NCI-H2081 (cell line): Measurements from ENCODE around the gene CCL19.

Source experiments
- DNase-seq, 2 experiments: peaks; one replicate each; lab custom pipeline; 2025; lab: John Stamatoyannopoulos, UW

The CCL19 gene

DNA sequence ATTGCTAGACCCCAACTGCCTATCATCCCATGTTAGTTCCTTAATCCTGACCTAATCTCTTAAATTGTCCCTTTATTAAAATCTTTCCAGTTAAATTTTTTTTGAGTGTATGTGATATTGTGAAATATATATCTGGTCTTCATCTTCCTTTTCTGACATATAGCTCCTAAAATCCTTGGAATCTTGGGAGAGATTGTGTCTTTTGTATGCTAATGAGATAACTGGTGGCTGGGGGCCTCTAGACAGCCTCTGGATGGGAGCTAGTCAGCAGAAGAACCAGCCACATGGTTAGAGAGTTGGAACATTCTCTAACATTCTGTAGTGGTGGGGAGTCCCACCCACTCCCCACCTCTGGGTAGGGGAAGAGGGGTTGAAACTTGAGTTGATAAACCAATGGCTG lies 3.7 kb upstream of the CCL19 start:
- no peak for DNase-seq

DNA sequence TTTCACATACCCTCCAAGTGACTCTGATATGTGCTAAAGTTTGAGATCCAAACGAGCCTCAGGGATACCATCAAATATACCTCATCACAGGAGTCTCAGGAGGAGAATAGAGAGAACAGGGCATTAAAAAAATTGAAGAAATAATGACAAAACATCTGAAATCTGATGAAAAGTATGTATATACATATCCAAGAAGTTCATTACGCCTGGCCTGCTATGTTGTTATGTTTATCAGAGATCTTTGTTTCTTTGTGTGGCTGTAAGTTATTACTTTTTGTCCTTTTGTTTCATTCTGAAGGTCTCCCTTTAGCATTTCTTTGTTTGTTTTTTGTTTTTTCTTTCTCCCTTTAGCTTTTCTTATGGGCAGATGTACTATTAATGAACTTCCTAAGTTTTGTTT lies 2.5 kb upstream of the CCL19 start:
- no peak for DNase-seq

DNA sequence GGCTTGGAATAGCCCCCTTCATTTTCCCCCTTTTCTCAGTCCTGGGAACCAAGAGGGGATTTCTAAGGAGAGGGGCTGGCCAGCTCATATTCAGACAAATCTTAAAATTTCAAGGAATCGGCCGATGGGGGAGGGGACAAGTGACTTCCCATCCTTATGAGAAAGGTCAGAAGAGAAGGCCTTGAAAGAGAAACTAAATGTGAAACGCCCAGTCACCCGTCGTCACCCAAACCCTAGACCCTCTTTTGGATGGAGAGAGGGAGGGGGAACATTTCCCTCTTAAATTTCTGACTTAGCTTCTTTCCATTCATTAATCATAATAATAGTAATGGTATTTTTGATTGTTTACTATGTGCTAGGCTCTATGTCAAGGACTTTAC lies 850 bp upstream of the CCL19 start:
- no peak for DNase-seq

DNA sequence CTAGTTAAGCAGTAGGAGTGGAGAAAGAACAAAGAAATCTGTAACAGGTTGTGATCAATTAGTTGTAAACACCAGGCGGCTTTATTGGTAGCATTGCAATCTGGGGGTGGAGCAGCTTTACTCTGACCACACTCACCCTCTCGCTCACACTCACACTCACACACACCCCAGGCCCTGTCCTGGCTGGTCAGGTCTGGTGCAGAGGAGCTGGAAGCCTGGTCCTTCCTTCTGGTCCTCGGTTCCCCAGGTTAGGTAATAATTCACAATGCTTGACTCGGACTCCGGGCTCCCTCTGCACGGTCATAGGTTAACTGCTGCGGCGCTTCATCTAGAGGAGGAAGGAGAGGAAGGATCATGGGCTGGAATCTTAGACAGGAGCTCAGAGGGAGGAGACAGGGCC lies 1.6 kb downstream of the CCL19 start:
- DNase-seq: no peak

DNA sequence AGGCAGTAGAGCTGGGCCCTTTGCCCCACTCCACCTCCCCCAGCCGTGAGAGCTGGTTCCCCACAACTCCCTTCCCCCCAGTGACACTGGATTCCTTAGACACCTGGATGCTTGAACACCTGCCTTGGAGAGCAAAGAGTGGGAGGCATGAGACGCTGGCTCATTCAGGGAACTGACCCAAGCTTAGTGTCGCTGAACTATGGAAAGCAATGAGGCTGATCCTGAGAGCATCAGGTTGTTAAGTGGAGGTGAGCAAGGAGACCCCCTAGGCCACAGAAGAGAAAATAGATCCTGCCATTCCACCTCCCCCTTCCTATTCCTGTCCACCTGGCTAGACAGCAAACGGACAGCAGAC lies 2.0 kb downstream of the CCL19 start:
- no peak for DNase-seq

DNA sequence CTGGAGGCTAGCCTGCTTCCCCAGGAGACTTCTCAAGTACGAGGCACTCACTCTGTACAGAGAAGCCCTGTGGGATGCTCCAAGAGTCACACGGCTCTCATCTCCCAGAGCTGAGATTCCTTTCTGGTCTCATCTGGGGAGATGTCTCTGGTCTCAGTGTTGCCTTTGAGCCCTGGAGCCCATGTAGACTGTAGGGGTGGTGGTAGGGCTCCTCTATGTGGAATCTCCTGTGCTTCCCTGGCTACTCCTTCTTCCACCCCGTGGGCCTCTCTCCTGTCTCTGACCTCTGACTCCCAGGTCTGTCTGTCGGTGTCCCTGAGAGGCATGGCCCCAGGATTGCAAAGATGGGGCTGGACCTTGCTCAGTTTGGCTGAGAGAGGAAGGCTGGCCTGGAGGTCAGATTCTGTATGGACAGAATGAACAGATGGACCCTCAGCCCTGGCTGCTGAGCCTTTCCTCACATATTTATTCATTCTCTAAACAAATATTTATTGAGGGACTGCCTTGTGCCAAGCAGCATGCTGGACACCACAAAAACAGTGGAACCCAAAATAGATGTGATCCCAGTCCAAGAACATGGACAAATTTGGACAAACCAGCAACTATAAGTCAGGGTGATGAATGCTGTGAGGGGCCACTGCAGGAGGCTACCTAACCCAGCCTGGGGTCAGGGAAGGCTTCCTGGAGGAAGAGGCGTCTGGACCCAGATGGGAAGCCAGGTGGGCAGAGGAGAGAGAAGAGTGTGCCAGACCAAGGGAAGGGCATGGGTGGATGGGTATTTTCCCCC lies 2.6 kb downstream of the CCL19 start:
- no peak for DNase-seq

DNA sequence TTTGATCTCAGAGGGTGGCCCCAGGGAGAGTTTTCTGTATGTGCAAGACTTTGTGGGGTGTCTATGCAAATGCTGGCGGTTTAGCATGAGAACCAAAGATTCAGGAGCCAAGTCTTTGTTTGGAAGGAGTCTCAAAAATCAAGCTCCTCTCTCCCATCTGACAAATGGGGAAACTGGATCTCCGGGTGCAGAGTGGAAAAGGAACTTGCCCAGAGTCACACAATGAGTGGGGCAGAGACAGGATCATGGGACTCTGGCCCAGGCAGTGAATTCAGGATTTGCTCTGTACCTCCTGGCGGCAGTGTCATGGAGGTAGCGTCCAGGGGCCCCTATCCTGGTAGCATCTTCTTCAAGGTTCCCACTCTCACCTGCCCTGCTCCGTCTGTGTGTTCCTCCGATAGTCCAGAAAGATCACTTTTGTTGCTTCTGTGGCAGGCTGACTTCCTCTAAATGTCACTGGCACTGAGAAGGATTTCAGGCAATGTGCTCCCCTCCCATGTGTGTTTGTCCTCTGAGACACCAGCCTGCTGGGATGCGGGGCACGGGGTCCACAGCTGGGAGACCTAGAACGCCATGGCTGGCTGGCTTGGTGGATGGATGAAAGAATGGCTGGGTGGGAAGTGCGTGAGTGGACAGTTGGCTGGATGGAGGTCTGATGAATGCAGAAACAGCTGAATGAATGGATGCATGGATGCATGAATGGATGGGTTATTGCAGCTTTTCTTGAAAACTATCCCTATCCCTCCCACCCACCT lies 3.6 kb downstream of the CCL19 start:
- DNase-seq: no peak

DNA sequence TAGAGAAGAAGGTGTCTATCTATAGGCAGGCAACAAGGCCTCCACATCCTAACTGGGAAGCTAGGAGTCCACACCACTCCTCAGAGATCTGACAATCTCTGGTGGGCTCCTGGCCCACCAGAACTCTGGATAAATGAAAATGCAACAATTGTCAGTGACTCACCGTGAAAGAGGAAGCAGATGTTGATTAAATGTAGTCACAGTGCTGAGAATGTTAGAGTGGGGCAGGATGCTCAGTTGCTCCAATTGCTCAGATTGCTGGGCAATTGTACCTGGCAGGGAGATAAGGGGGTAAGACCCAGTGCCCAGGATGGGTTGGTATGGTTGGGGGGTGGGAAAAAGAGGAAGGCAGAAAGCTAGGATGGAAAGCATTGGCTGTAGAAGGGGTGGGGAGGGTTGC lies 4.3 kb downstream of the CCL19 start:
- no peak for DNase-seq

DNA sequence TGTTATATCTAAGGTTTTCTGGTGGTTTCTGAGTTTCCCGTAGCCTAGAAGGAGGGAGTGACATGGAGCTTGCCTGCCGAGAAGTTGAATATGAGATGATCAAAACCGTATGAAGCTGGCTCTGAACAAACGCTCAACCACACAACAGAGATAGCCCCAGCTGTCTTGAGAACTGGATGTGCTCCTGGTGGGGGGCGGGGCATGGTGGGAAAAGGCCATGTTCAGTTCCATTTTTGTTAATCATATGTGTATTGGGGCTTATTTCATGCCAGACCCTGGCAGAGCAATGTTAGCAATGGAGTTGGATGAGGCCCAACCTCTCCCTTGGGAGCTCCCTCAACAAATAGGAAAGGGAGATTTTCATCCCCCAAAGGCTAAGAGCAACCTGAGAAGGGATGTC lies 4.8 kb downstream of the CCL19 start:
- DNase-seq: no peak

DNA sequence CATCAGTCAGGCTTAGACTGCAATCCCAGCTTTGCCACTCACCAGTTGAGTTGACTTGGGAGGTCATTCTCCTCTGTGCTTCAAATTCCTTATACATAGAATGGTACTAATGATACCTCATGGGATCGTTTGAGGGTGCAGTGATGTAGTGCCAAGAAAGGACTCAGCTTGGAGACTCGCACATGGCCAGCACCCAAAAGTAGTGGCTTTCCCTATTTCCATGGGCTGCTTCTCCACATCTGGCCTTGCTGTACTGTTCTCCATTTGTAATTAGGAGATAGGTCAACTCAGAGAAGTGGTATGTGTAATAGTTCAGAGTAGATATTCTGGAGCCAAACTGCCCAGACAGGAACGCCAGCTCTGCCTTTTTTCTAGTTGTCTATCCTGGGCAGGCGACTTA lies 5.5 kb downstream of the CCL19 start:
- DNase-seq: no peak

DNA sequence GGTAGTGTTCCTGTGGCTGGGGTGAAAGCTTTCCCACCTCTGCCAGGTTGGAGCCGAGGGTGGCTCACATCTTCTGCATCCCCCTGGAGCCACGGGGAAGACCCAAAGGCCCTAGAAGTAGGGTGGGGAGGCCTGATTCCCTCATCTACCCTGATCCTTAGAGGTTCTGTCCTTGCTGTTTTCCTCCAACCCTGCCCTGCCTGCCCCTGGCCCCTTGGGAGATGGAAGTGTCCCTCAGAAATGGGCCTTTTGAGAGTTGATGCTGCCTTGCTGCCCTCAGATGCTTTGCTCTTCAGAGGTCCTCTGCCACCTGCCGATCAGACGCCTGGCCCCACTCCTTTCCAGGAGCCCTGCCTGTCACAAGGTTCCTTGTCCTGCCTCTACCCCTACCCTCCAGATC lies 6.3 kb downstream of the CCL19 start:
- DNase-seq: no peak

DNA sequence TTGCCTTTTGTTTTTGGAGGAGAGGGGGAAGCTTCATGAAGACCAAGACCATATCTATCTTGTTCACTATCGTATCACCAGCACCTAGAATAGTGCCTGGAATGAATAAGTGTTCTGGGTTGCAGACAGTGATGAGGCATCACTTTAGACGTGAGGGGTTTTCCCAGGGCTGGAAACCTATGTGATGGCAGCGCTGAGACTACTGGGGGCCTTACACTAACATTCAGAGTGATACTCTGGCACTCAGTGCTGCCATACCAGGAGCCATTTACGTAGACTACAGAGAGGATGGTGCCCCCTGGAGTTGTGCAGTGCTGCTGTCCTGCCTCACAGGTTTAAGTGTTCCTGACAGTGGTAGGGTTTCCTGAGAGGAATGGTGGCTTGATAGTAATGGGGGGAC lies 6.9 kb downstream of the CCL19 start:
- DNase-seq: no peak

DNA sequence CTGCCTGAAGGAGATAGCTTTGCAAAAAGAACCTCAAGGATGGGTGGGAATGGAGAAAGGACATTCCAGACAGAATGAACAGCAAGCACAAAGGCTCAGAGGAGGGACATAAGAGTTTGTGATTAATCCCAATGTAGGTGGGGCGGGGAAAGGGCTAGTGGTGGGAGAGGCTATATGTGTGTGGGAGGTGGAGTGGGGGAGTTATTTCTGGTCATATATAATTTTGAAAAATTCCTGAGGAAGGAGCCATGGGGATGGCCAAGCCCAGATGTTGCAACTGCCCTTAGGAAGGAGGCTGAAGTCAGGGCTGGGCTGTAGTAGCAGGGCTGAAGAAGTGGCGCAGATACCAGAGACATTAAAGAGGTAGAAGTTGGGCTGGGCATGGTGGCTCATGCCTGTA lies 15.2 kb downstream of the CCL19 start:
- no peak for DNase-seq

DNA sequence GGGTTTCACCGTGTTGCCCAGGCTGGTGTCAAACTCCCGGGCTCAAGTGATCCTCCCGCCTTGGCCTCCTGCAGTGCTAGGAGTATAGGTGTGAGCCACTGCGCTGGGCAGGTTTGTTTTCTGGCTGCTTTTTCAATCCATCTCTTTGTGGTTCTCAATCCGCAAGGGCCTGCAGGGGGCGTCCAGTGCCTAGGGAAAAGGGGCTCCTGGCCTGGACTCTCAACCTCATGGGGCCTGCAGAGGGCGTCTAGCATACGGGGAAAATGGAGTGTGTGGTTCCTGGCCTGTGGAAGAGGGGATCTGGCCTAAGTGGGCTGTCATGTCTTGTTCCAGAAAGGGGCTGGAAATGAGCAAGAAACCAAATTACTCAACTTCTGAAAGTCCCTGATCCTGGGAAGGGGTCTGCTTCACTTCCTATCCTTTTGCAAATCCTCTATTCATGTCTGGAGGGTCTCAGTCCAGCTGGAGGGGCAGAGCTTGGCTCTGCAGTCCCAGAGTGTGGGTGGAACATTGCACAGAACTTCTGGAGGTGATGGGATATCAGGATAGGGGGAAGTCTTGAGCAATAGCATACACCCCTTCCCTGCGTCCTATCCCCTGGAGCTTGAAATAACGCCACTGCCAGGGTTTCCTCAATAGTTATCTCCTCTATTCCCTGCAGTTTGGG lies 15.9 kb downstream of the CCL19 start:
- peak; percentile 72 to 82 for DNase-seq

DNA sequence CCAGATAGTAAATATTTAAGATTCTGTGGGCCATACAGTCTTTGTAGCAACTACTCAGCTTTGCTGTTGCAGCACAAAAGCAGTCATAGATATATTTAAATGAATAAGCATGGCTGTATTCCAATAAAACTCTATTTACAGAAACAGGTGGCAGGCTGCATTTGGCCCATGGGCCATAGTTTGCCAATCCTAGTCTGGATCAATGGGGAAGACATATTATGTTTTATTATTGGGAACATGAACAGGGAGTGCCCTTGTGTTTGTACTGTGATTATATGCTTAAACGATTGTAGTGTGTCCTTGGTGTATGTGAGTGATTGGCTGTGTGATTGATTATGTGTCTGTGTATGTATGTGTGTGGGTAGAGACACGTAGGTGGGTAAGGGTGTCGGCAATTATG lies 16.6 kb downstream of the CCL19 start:
- DNase-seq: no peak

DNA sequence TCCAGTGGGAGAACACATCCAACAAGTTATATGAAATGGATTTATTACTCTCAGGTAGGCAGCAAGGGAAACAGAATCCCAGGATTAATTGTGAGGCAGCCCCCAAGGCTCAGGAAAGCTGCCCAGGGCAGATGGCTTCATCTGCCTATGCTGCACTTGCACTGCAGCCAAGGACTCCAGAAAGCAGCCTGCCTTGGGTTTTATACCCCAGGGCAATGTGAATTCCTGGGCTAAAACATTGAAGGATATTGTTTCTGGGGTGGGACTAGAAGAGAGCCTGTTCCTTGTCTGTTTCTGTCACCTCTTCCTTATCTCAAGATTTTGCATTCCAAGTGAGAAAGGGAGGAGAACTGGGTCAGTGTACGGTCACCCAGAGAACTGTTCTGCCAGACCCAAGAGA lies 19.8 kb downstream of the CCL19 start:
- no peak for DNase-seq

DNA sequence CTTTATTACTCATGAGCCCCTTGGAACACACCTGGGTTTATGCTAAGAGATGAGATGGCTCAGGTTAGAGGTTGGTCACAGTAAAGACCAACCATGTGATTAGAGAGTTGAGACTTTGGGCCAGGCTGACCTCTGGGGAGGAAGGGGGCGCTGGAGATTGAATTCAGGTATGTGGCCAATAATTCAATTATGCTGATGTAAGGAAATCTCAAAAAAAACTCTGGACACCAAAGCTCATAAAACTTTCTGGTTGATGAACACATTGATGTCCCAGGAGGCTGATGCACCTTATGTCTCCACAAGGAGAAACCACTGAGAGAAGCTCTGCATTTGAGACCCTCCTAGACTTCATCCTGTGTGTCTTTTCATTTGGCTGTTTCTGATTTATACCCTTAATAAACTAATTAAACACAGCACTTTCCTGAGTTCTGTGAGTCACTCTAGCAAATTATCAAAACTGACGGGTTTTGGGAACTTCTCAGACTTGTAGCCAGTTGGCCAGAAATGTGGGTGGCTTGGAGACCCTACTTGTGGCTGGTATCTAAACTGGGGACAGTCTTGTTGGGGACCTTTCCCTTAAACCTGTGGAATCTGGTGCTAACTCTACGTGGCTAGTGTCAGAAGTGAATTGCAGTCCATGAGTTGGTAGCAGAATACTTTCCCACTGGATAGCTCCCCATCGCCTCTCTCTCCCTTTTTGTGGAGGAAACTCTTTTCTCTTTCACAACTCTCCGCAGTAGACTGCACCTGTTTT lies 21.1 kb downstream of the CCL19 start:
- no peak for DNase-seq

DNA sequence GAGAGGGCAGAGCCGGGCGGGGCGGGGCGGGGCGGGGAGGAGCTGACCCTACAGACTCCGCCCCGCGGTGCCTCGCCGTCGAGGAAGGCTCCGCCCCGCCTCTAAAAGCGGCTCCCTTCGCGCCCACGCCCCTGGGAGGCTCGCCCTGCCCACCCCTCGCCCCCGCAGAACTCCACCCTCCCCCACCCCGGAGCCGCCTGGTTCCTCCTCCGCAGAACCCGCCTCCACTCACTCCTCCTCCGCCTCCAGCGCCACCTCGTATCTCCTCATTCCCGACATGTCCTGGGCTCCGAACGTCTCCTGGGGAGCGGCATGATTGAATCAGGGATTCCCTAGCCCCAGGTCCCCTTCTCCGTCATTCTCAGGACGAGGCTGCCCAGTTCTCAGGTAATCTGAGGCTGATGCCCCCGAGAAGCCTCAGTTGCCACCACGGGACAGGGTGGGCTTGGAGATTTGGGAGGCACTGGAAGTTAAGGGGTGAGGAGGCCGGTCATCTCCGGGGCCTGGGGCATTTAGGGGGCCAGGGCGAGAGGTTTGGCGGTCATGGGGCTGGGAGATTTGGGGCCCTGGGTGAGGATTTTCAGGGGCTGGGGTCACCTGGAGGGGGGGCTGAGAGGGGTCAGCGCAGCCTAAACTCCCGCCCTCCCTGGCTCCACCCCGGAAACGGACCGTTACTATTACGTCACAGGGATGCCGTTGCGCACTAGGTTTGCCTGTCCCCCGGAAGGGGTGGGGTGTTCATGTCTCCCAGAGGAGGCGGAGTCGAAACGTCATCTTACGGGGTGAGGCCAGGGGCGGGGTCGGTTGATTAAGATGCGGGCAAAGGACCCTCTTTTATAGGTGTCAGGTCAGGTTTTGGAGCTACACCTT lies 25.5 kb downstream of the CCL19 start:
- peak; percentile 96 for DNase-seq

DNA sequence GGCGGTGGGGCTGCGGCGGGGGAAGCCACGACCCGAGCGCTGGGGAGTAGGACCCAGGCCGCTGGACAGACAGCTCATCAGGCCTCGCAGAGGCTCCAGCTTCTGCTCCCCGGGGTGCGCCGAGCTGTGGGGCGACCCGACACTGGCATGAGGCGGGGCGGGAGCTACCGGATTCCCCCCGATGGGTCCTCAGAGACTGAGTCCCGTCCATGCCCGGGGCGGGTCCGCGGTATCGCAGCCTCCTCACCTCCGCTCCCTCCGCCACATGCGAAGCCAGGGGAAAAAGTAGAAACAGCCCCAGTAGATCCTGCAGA lies 26.1 kb downstream of the CCL19 start:
- DNase-seq: no peak

DNA sequence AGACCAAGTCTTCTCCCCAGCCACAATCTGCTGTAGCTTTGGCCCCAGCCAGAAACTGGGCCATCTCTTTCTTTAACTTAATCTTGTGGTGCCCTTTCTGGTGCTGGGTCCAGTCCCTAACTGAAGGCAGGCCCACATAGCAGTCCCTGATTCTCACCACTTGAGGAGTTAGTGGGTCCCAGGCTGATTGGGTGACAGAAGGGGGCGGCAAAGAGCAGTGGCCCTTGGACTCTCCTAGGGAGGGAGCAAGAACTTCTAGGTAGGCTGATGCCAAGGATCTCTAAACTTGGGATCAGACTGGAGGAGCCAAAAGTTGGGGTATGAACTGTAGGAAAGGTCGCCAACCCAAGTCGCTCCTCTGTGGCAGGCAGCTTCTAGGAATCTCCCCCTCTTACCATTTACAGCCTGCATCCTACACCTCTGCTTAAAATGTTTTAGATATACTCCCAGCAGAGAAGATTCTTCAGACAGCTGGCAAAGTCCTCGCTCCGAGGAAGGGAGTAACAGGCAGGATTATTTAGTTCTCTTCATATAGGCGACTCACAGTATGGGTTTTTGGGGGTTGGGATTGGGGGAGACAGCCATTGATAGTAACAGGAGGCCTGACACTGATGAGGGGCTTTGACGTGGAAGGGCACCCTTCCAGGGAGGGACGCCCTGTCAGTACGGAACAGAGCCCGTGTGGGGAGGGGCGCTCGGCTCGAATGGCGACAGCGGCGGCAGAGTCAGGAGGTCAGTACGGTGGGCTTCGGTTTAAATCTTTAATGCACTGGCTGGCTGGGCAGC lies 26.6 kb downstream of the CCL19 start:
- peak; percentile 42 to 51 for DNase-seq

DNA sequence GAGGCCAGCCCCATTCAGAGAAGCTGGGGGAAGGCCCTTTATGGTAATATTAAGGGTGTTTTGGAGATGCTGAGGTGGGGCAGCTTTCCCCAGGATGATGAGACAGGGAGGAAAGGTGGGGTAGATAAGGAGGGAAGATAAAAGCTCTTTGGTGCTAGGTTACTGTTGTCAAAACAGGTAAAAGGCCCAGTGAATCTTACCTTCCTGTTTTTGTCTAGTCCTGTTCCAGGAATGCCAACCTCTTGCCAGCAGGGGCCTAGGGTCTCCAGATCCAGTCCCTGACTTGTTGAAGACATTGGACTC lies 27.8 kb downstream of the CCL19 start:
- no peak for DNase-seq
